Measurements from ENCODE around the gene MUCL3. TPM values are rescaled to one million over a fixed set of nuclear protein-coding genes. Genes with fewer than 3 reads are reported as not detected.
"Not testable (repeated sequence)": the region's sequence is repeated elsewhere in the genome, so short reads cannot be mapped to it uniquely, and the experiment has no call there.

Gene MUCL3
- total and polyA plus RNA-seq, 8 donors: 0.87 to 346 (median 76.8) TPM

DNA sequence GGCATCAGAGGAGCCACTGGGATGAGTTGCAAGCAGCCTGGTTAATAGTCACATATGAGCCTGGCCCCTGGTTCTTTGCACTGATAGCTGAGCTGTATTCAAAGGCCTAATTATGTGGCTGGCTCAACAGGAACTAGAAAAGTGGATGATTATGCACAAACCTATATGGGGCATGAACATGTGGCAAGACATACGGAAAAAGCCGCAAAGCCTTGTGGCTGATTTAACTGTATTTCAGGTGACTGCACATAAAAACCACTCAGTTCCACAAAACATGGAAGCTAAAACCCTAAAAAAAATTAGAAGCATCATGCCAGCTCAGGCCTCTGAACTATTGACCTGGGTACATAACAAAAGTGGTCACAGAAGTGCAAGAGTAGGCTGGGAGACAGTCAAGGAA is 56.5 kb downstream of the MUCL3 start:
- intact Hi-C loops (cut with DNase I; ENCODE audit: low total_unique reads): no loop called here
- H3K36me3 ChIP-seq: no peaks in the 10 kb centered on the region
- no peaks in the 10 kb centered on the region for H3K9me3 ChIP-seq
- H3K4me3 ChIP-seq: no peak overlapping the region
- H3K27ac ChIP-seq: no peak overlapping the region
- no peak for TF ChIP-seq POLR2A (IDR thresholded peaks at IDR 0.05)
- TF ChIP-seq, protein P1, sequence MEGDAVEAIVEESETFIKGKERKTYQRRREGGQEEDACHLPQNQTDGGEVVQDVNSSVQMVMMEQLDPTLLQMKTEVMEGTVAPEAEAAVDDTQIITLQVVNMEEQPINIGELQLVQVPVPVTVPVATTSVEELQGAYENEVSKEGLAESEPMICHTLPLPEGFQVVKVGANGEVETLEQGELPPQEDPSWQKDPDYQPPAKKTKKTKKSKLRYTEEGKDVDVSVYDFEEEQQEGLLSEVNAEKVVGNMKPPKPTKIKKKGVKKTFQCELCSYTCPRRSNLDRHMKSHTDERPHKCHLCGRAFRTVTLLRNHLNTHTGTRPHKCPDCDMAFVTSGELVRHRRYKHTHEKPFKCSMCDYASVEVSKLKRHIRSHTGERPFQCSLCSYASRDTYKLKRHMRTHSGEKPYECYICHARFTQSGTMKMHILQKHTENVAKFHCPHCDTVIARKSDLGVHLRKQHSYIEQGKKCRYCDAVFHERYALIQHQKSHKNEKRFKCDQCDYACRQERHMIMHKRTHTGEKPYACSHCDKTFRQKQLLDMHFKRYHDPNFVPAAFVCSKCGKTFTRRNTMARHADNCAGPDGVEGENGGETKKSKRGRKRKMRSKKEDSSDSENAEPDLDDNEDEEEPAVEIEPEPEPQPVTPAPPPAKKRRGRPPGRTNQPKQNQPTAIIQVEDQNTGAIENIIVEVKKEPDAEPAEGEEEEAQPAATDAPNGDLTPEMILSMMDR (IDR thresholded peaks at IDR 0.05): no peak
- TF ChIP-seq POLR2AphosphoS5 (IDR thresholded peaks at IDR 0.05): no peak
- no peak for TF ChIP-seq EP300 (IDR thresholded peaks at IDR 0.05)
- H3K27me3 ChIP-seq: no peaks in the 10 kb centered on the region
- H3K4me1 ChIP-seq: no peaks in the 10 kb centered on the region
- 90 to 100% (median 100%) methylated on average over 2 of the region's 2 CpGs for WGBS, 5 donors
- DNase-seq: no peak

DNA sequence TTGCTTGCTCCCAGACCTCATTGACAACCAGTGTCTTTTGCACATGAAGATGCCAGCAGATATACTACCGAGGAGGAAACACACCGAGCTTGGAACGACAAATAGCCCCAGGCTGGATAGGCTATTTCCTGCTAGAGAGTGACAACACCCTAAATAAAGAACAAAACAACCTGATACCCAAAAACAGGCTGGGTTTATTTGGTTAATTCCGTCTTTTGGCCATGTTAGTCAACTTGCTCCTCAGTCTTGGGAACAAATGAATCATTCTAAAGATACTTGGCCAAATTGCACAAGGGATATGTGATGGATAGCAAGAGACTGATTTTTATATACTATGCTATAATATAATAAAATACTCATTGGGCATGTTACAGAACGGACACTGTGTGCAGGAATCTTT is 58.0 kb downstream of the MUCL3 start:
- no peak for DNase-seq
- H3K27ac ChIP-seq: no peak overlapping the region
- TF ChIP-seq POLR2A (IDR thresholded peaks at IDR 0.05): no peak
- no peak overlapping the region for H3K4me3 ChIP-seq
- H3K4me1 ChIP-seq: no peaks in the 10 kb centered on the region
- H3K36me3 ChIP-seq: no peaks in the 10 kb centered on the region
- WGBS, 5 donors: 65 to 77% (median 75%) methylated on average over 5 of the region's 5 CpGs
- no peaks in the 10 kb centered on the region for H3K9me3 ChIP-seq
- intact Hi-C loops (cut with DNase I; ENCODE audit: low total_unique reads): no loop called here
- no peaks in the 10 kb centered on the region for H3K27me3 ChIP-seq

DNA sequence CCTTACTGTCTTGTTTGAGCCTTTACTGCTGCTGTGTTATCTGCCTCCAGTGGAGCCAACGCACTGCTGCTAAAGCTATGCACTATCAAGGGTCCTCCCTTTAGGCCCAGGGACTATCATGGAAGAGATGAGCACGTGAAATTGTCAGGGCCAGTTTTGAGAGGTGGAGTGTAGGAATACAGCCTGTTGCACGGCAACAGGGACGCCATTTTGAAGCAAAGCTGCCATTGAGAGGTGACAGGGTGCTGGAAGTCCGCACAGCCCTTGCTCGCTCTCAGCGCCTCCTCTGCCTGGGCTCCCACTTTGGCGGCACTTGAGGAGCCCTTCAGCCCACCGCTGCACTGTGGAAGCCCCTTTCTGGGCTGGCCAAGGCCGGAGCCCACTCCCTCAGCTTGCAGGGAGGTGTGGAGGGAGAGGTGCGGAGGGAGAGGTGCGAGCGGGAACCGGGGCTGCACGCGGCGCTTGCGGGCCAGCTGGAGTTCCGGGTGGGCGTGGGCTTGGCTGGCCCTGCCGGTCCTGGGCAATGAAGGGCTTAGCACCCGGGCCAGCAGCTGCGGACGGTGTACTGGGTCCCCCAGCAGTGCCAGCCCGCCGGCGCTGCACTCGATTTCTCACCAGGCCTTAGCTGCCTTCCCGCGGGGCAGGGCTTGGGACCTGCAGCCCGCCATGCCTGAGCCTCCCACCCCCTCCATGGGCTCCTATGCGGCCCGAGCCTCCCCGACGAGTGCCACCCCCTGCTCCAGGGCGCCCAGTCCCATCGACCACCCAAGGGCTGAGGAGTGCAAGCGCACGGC is 59.5 kb downstream of the MUCL3 start:
- not testable (repeated sequence) for H3K4me1 ChIP-seq

DNA sequence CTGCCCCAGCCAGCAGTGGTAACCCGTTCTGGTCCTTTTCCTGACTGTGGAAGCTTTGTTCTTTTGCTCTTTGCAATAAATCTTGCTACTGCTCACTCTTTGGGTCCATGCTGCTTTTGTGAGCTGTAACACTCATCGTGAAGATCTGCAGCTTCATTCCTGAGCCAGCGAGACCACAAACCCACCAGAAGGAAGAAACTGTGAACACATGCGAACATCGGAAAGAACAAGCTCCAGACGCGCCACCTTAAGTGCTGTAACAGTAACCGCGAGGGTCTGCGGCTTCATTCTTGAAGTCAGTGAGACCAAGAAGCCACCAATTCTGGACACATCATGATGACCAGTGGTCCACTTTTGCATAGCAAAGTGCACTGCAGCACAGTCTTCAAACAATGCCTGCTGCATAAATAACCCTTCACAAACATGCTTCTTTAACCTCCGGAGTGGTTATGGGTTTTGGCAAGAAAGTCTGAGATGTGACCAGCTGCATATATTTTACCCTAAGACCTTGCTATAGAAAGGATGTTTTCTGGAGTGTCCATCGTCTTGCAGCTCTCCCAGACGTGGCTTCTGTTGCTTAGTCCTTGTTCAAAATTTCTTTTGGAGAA is 60.6 kb downstream of the MUCL3 start:
- H3K27me3 ChIP-seq: no peaks in the 10 kb centered on the region
- H3K36me3 ChIP-seq: no peaks in the 10 kb centered on the region
- DNase-seq: no peak
- WGBS, 5 donors: 73 to 90% (median 82%) methylated on average over 13 of the region's 13 CpGs
- TF ChIP-seq EP300 (IDR thresholded peaks at IDR 0.05) (no peak), POLR2A (IDR thresholded peaks at IDR 0.05) (no peak), POLR2AphosphoS5 (IDR thresholded peaks at IDR 0.05) (no peak)
- TF ChIP-seq, protein P1 (IDR thresholded peaks at IDR 0.05): no peak
- peaks cover 0 to 7% (median 0%) of the 10 kb centered on the region in 4 donors for H3K4me1 ChIP-seq
- no peak overlapping the region for H3K27ac ChIP-seq
- intact Hi-C loops (cut with DNase I; ENCODE audit: low total_unique reads): no loop called here
- no peak overlapping the region for H3K4me3 ChIP-seq
- H3K9me3 ChIP-seq: no peaks in the 10 kb centered on the region

More for the DNA sequence above, 59.5 kb downstream of the MUCL3 start:
- H3K27ac ChIP-seq; H3K36me3 ChIP-seq; H3K27me3 ChIP-seq; DNase-seq; intact Hi-C loops (cut with DNase I; ENCODE audit: low total_unique reads); H3K4me3 ChIP-seq; H3K9me3 ChIP-seq: not testable (repeated sequence)
- WGBS, 5 donors: 87 to 97% (median 95%) methylated on average over 5 to 39 of the region's 39 CpGs

DNA sequence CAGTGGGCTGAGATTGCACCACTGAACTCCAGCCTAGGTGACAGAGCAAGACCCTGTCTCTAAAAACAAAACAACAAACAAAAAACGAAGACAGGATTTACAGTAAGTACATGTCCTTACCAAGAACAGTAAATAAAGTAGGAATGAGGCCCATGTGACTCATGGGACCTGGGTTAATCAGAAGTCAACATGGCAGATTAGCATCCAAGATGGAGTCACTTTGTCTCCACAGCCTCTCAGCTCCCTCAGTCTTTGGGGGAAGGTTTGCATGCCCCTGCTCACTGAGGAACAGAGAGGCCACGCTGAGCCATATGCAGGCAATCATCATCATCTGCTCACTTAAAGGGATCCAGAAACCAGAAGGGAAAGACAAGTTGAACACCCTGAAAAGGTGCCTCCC is 61.7 kb downstream of the MUCL3 start:
- no peak overlapping the region for H3K27ac ChIP-seq
- no peaks in the 10 kb centered on the region for H3K9me3 ChIP-seq
- H3K4me3 ChIP-seq: no peak overlapping the region
- 55 to 72% (median 65%) methylated on average over 2 of the region's 2 CpGs for WGBS, 5 donors
- H3K36me3 ChIP-seq: no peaks in the 10 kb centered on the region
- TF ChIP-seq POLR2AphosphoS5 (IDR thresholded peaks at IDR 0.05) (no peak), POLR2A (IDR thresholded peaks at IDR 0.05) (no peak), EP300 (IDR thresholded peaks at IDR 0.05) (no peak)
- TF ChIP-seq, protein P1 (IDR thresholded peaks at IDR 0.05): no peak
- intact Hi-C loops (cut with DNase I; ENCODE audit: low total_unique reads): no loop called here
- DNase-seq: no peak
- H3K4me1 ChIP-seq: peaks cover 0 to 11% (median 0%) of the 10 kb centered on the region in 4 donors
- no peaks in the 10 kb centered on the region for H3K27me3 ChIP-seq

Small RNAs within 50 kb of the gene (small RNA-seq; reads per million reads assigned to genes)
- 0 reads per million in 4 donors for gene RF00019

Other genes starting within 250 kb of the MUCL3 start
- gene NRM, start 250.0 kb upstream of the MUCL3 start, total RNA-seq: 1 to 10 TPM in 4 of 5 donors, under 1 TPM in 1; 0.92 to 6.4 (median 2.9) TPM
- gene NRM, start 250.0 kb upstream of the MUCL3 start, polyA plus RNA-seq: 10 to 100 TPM in 1 of 3 donors, 1 to 10 TPM in 2; 4.1 to 15.8 (median 8.5) TPM
- gene MDC1, start 223.7 kb upstream of the MUCL3 start, total RNA-seq: 100 to 1,000 TPM in 2 of 5 donors, 10 to 100 TPM in 2, 1 to 10 TPM in 1; 9.6 to 153 (median 99.2) TPM
- 1 to 10 TPM; 3.8 to 8.7 (median 4.2) TPM for gene MDC1, start 223.7 kb upstream of the MUCL3 start, polyA plus RNA-seq
- 100 to 1,000 TPM in 4 of 5 donors, 10 to 100 TPM in 1; 67.5 to 177 (median 109) TPM for gene TUBB, start 220.6 kb upstream of the MUCL3 start, total RNA-seq
- 100 to 1,000 TPM; 127 to 223 (median 183) TPM for gene TUBB, start 220.6 kb upstream of the MUCL3 start, polyA plus RNA-seq
- gene FLOT1, start 198.3 kb upstream of the MUCL3 start, total RNA-seq: 100 to 1,000 TPM in 2 of 5 donors, 10 to 100 TPM in 3; 40.6 to 201 (median 74.7) TPM
- 100 to 1,000 TPM; 145 to 178 (median 151) TPM for gene FLOT1, start 198.3 kb upstream of the MUCL3 start, polyA plus RNA-seq
- gene IER3, start 196.4 kb upstream of the MUCL3 start, total RNA-seq: 100 to 1,000 TPM in 2 of 5 donors, 10 to 100 TPM in 3; 16.5 to 144 (median 92.8) TPM
- gene IER3, start 196.4 kb upstream of the MUCL3 start, polyA plus RNA-seq: 100 to 1,000 TPM; 112 to 187 (median 147) TPM
- gene DDR1, start 56.5 kb upstream of the MUCL3 start, total RNA-seq: 100 to 1,000 TPM in 3 of 5 donors, 10 to 100 TPM in 2; 51.3 to 144 (median 109) TPM
- gene DDR1, start 56.5 kb upstream of the MUCL3 start, polyA plus RNA-seq: 10 to 100 TPM; 17.6 to 88.7 (median 49.4) TPM
- gene GTF2H4, start 32.8 kb upstream of the MUCL3 start, total RNA-seq: 10 to 100 TPM in 2 of 5 donors, 1 to 10 TPM in 3; 3.9 to 67.4 (median 8.1) TPM
- gene GTF2H4, start 32.8 kb upstream of the MUCL3 start, polyA plus RNA-seq: 10 to 100 TPM; 15.3 to 29.6 (median 17.6) TPM
- gene VARS2, start 26.7 kb upstream of the MUCL3 start, total RNA-seq: 10 to 100 TPM in 4 of 5 donors, 1 to 10 TPM in 1; 1.2 to 61.6 (median 22.7) TPM
- gene VARS2, start 26.7 kb upstream of the MUCL3 start, polyA plus RNA-seq: 10 to 100 TPM; 17.9 to 21.8 (median 18.5) TPM
- gene SFTA2, start 8.8 kb upstream of the MUCL3 start, total RNA-seq: 10 to 100 TPM in 1 of 5 donors, 1 to 10 TPM in 1, not detected in 3; 2.8 to 15.2 TPM
- gene SFTA2, start 8.8 kb upstream of the MUCL3 start, polyA plus RNA-seq: 10 to 100 TPM; 10.2 to 94.7 (median 44.1) TPM
- 1 to 10 TPM in 2 of 5 donors, under 1 TPM in 2, not detected in 1; 0.18 to 4.9 (median 1.2) TPM for gene MUC21, start 42.7 kb downstream of the MUCL3 start, total RNA-seq
- 100 to 1,000 TPM in 1 of 3 donors, 1 to 10 TPM in 2; 1.2 to 131 (median 1.6) TPM for gene MUC21, start 42.7 kb downstream of the MUCL3 start, polyA plus RNA-seq
- not detected for gene MUC22, start 69.5 kb downstream of the MUCL3 start, total RNA-seq
- under 1 TPM in 1 of 3 donors, not detected in 2; 0.65 TPM for gene MUC22, start 69.5 kb downstream of the MUCL3 start, polyA plus RNA-seq
- not detected for gene C6orf15, start 171.6 kb downstream of the MUCL3 start, total RNA-seq
- gene C6orf15, start 171.6 kb downstream of the MUCL3 start, polyA plus RNA-seq: not detected
- 1 to 10 TPM in 4 of 5 donors, not detected in 1; 2.7 to 5.7 (median 4.0) TPM for gene PSORS1C1, start 173.8 kb downstream of the MUCL3 start, total RNA-seq
- gene PSORS1C1, start 173.8 kb downstream of the MUCL3 start, polyA plus RNA-seq: 1 to 10 TPM; 3.1 to 7.4 (median 3.9) TPM
- not detected for gene CDSN, start 179.5 kb downstream of the MUCL3 start, total RNA-seq
- under 1 TPM in 1 of 3 donors, not detected in 2; 0.05 TPM for gene CDSN, start 179.5 kb downstream of the MUCL3 start, polyA plus RNA-seq
- under 1 TPM in 1 of 5 donors, not detected in 4; 0.73 TPM for gene PSORS1C2, start 198.1 kb downstream of the MUCL3 start, total RNA-seq
- gene PSORS1C2, start 198.1 kb downstream of the MUCL3 start, polyA plus RNA-seq: 1 to 10 TPM in 1 of 3 donors, not detected in 2; 1.6 TPM
- gene CCHCR1, start 216.8 kb downstream of the MUCL3 start, total RNA-seq: 100 to 1,000 TPM in 1 of 5 donors, 10 to 100 TPM in 3, 1 to 10 TPM in 1; 9.7 to 201 (median 24.5) TPM
- 10 to 100 TPM; 11.8 to 21.0 (median 12.3) TPM for gene CCHCR1, start 216.8 kb downstream of the MUCL3 start, polyA plus RNA-seq
- 10 to 100 TPM in 1 of 5 donors, 1 to 10 TPM in 4; 5.8 to 16.1 (median 7.1) TPM for gene TCF19, start 217.6 kb downstream of the MUCL3 start, total RNA-seq
- gene TCF19, start 217.6 kb downstream of the MUCL3 start, polyA plus RNA-seq: 1 to 10 TPM; 5.0 to 7.7 (median 7.7) TPM
- 100 to 1,000 TPM in 2 of 5 donors, 10 to 100 TPM in 2, not detected in 1; 47.5 to 155 (median 113) TPM for gene POU5F1, start 229.7 kb downstream of the MUCL3 start, total RNA-seq
- gene POU5F1, start 229.7 kb downstream of the MUCL3 start, polyA plus RNA-seq: 10 to 100 TPM in 1 of 3 donors, 1 to 10 TPM in 2; 2.6 to 13.0 (median 6.5) TPM